Gastrocnemius medialis (tissue), 4 donors: Measurements from ENCODE around the gene NOP9. TPM values are rescaled to one million over a fixed set of nuclear protein-coding genes. Genes with fewer than 3 reads are reported as not detected.
A peak's percentile ranks its signal among the peaks of the same experiment; 100 is the strongest.

Experiments used
- ATAC-seq, 2 donors: fragments of 150-250 bp; one replicate each; pipeline ENCODE4 v1.9.1; 2016
- DNase-seq, 2 donors: peaks; one replicate each; pipeline ENCODE4 v3.0.0-alpha.2; 2019
- H3K27ac ChIP-seq, 4 donors: fragments of 200-600 bp; sonication (generic); 1 replicate in 1 of 4; 2 replicates in 3 of 4; pipeline ENCODE4 v1.5.1; 2016 to 2018; ENCODE audit warnings: mild to moderate bottlenecking in 2 of 4, moderate library complexity in 1 of 4
- H3K27me3 ChIP-seq, 3 donors: fragments of 200-600 bp; sonication (generic) in 2 of 3; 1 replicate in 1 of 3; 2 replicates in 2 of 3; pipeline versions ENCODE4 v1.5.1 to v1.6.0; 2016 to 2019; ENCODE audit warnings: mild to moderate bottlenecking in 1 of 3, moderate library complexity in 1 of 3
- H3K36me3 ChIP-seq, 2 donors: fragments of 200-600 bp; sonication (generic) in 1 of 2; one replicate each; pipeline ENCODE4 v1.5.1; 2017 to 2018
- H3K4me1 ChIP-seq, 2 donors: fragments of 200-600 bp; sonication (generic) in 1 of 2; one replicate each; pipeline ENCODE4 v1.5.1; 2016 to 2017; ENCODE audit warnings: mild to moderate bottlenecking in 2 of 2
- H3K4me3 ChIP-seq, 4 donors: fragments of 200-600 bp; sonication (generic) in 3 of 4; 1 replicate in 1 of 4; 2 replicates in 3 of 4; pipeline ENCODE4 v1.5.1; 2016 to 2019; ENCODE audit warnings: mild to moderate bottlenecking in 2 of 4
- H3K9me3 ChIP-seq, 3 donors: fragments of 200-600 bp; sonication (generic) in 2 of 3; 1 replicate in 1 of 3; 2 replicates in 2 of 3; pipeline ENCODE4 v1.5.1; 2016 to 2019
- POLR2A ChIP-seq, 2 donors: fragments of 450-650 bp; IDR thresholded peaks; one replicate each; pipeline ENCODE4 v1.6.1; 2017; ENCODE audit warnings: antibody characterized with exemption in 2 of 2, mild to moderate bottlenecking in 2 of 2, moderate library complexity in 2 of 2
- in situ Hi-C, 4 donors: fragments of 200-750 bp; cut with MboI; loops; one replicate each; pipeline versions ENCODE4 v1.15.0 to v1.8.0; 2017; ENCODE audit warnings: low sequenced_read_pairs in 4 of 4
- intact Hi-C: fragments of 100-400 bp; cut with DNase I; formaldehyde crosslinking; loops from one replicate; pipeline ENCODE4 v1.15.1; 2023; ENCODE audit warnings: low total_unique reads
- total RNA-seq, 4 donors: library from RNA; depleted of rRNA; stranded (reverse); fragments of >200 nt; gene quantifications; one replicate each; pipeline versions ENCODE4 v1.1.0 to v1.2.3, GENCODE V29; 2016
- TF ChIP-seq, protein P1 (sequence below), 5 experiments: fragments of 450-650 bp in 3 of 5; fragments of 200-600 bp in 2 of 5; sonication (generic) in 2 of 5; IDR thresholded peaks in 4 of 5; conservative IDR thresholded peaks in 1 of 5; 1 replicate in 4 of 5; 2 replicates in 1 of 5; pipeline ENCODE4 v1.5.1; 2016 to 2019; ENCODE audit warnings: antibody characterized with exemption in 5 of 5, mild to moderate bottlenecking in 3 of 5, moderate library complexity in 3 of 5

Gene NOP9
- total RNA-seq, 4 donors from 2014 or later, result 27.2 to 43.5 (median 32.2) TPM

DNA sequence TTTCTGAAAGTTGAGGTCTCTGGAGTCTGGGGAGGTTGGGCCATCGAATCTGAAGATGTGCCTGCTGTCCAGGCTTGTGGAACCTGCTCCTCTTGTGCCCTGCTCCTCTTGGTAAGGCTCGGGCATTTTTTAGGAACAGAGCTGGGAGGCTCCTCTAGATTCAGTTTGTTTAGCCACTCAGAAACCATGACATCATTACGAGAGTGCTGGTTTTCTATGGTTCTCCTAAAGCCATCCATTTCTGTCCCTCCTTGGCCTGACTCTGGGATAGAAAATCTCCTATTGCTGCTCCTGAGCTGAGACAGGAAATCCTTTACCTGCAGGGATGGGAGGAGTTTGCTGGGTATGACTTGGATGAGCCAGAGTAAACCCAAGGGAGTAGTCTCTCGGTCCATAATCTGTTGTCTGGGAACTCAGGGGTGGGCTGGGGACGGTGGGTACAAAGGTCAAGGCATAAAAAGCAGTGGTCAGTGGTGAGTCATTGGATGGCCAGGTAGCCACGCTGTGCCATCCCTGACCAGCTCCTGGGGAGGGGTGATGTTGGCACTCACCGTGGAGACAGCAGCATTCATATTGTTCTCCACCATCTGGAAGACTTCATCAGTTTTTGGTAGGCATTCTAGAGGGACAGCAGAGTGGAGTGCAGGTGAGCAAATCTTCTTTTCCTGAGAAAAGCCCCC, 37.6 kb downstream of the NOP9 start:
- intact Hi-C loops, result no loop called here
- DNase-seq, result no peak
- Histone ChIP-seq H3K36me3 (no peaks in the 10 kb centered on the region), H3K9me3 (no peaks in the 10 kb centered on the region), H3K4me1 (peaks cover 6 to 21% of the 10 kb centered on the region in 2 donors), H3K27ac (no peak overlapping the region), H3K27me3 (peaks cover 19 to 57% (median 52%) of the 10 kb centered on the region in 3 donors), H3K4me3 (no peak overlapping the region)
- TF ChIP-seq, protein P1, sequence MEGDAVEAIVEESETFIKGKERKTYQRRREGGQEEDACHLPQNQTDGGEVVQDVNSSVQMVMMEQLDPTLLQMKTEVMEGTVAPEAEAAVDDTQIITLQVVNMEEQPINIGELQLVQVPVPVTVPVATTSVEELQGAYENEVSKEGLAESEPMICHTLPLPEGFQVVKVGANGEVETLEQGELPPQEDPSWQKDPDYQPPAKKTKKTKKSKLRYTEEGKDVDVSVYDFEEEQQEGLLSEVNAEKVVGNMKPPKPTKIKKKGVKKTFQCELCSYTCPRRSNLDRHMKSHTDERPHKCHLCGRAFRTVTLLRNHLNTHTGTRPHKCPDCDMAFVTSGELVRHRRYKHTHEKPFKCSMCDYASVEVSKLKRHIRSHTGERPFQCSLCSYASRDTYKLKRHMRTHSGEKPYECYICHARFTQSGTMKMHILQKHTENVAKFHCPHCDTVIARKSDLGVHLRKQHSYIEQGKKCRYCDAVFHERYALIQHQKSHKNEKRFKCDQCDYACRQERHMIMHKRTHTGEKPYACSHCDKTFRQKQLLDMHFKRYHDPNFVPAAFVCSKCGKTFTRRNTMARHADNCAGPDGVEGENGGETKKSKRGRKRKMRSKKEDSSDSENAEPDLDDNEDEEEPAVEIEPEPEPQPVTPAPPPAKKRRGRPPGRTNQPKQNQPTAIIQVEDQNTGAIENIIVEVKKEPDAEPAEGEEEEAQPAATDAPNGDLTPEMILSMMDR (IDR thresholded peaks at IDR 0.05 in 4 of 5, conservative IDR thresholded peaks at IDR 0.05 in 1 of 5), result no peak
- no peak for TF ChIP-seq POLR2A (IDR thresholded peaks at IDR 0.05)
- in situ Hi-C loops, result loop anchor here in 1 of 4 donors (10.0 kb wide), 1 partner anchor 98 kb away; no protein-coding TSS in a partner anchor
- no peak for ATAC-seq

DNA sequence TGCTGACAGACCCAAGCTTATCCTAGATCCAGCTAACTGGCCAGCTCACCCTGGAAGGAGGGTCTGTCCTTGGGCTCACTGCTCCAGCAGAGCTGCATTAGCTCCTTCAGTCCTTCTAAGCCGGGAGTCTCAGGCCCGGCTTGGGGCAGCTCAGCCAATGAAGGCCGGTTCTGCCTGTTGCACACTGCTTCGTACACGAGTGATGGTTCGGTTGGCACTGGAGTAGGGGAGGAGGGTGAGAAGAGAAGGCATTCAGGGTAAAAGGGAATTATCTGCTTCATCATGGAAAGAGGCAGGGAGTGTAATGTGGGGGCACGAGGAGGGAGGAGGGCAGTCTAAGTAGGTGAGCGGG, 38.1 kb downstream of the NOP9 start:
- H3K27me3 ChIP-seq, result peaks cover 14 to 52% (median 47%) of the 10 kb centered on the region in 3 donors
- no peaks in the 10 kb centered on the region for H3K9me3 ChIP-seq
- no peak overlapping the region for H3K4me3 ChIP-seq
- H3K27ac ChIP-seq, result no peak overlapping the region
- H3K4me1 ChIP-seq, result peaks cover under 1 to 16% of the 10 kb centered on the region in 2 donors
- H3K36me3 ChIP-seq, result no peaks in the 10 kb centered on the region
- ATAC-seq (no peak), DNase-seq (no peak)
- TF ChIP-seq POLR2A (IDR thresholded peaks at IDR 0.05), result no peak
- TF ChIP-seq, protein P1 (IDR thresholded peaks at IDR 0.05 in 4 of 5, conservative IDR thresholded peaks at IDR 0.05 in 1 of 5), result no peak
- intact Hi-C loops (no loop called here), in situ Hi-C loops (loop anchor here in 1 of 4 donors (10.0 kb wide), 1 partner anchor 97 kb away; no protein-coding TSS in a partner anchor)

DNA sequence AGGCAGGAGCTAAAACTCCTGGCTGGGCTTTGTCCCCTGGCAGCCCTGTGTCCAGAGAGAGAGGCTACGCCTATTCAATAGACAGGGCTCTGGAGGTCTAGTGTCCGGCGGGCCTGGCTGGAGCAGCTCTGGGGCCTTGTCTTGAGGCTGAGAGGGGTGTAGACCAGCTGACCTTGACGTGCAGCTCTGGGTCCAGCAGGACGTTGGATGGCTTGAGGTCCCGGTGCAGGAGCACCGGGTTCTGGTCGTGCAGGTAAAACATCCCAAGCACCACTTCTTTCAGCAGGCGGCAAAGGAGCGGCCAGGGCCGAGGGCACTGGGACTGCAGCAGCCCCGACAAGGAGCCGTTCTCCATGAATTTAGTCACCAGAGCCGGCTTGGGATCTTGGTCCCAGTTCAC, 39.2 kb downstream of the NOP9 start:
- H3K36me3 ChIP-seq, result no peaks in the 10 kb centered on the region
- peaks cover 12 to 43% (median 39%) of the 10 kb centered on the region in 3 donors for H3K27me3 ChIP-seq
- peak overlapping the region; percentile 33 to 54 (median 52) for H3K4me3 ChIP-seq
- ATAC-seq (no peak), DNase-seq (no peak)
- H3K9me3 ChIP-seq, result no peaks in the 10 kb centered on the region
- H3K4me1 ChIP-seq, result peaks cover 0 to 7% of the 10 kb centered on the region in 2 donors
- in situ Hi-C loops (loop anchor here in 1 of 4 donors (10.0 kb wide), 1 partner anchor 96 kb away; no protein-coding TSS in a partner anchor), intact Hi-C loops (no loop called here)
- H3K27ac ChIP-seq, result peak overlapping the region in 2 of 4 donors; percentile 59 to 62
- TF ChIP-seq, protein P1 (IDR thresholded peaks at IDR 0.05 in 4 of 5, conservative IDR thresholded peaks at IDR 0.05 in 1 of 5), result no peak
- no peak for TF ChIP-seq POLR2A (IDR thresholded peaks at IDR 0.05)

DNA sequence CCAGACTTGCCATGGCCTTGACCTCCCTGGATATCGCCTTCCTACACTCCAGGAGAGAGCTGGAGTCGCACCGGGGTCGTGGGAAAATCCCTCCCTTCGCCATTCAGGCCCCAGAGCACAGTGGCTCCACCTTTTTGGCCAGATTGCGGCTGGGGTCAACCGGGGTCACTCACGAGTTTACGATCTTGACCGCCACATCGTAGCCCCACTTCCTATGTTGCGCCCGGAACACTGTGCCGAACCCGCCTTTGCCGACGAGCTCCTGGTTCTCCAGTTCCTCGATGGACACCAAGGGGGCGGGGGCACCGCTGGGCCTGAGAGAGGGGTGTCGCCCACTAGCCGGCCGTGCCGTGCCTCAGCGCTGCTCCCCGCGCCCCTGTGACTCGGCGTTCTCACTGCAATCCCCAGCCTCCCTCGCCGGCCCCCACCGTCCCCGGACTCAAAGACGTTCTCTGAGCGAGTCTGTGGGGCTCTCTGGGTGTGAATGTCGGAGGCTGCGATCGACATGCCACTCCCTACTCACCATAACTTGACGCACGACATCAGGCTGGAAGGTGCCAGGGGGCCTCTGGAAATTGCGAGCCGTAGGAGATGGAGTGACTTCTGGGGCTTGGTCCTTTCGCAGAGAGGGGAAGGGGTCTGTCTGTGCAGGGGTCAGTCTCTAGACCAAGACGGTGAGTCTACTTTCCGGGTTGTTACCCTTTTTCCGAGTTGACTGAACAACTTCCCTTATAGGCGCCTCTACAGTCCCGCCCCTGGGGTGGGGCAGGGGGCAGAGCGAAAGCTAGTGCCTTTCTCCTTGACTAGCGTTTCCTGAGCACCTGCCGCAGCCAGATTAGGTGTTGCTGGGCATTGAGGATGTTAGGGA, 39.9 kb downstream of the NOP9 start, which contains the start of gene RIPK3:
TSS of gene RIPK3 (minus strand) at position 708 of the 868 bp plus-strand sequence. CDS start at position 543, 165 bp downstream.
- intact Hi-C loops (no loop called here), in situ Hi-C loops (loop anchor here in 1 of 4 donors (10.0 kb wide), 1 partner anchor 95 kb away; no protein-coding TSS in a partner anchor)
- TF ChIP-seq, protein P1 (IDR thresholded peaks at IDR 0.05 in 4 of 5, conservative IDR thresholded peaks at IDR 0.05 in 1 of 5), result no peak
- TF ChIP-seq POLR2A (IDR thresholded peaks at IDR 0.05), result no peak
- Histone ChIP-seq H3K9me3 (no peaks in the 10 kb centered on the region), H3K4me1 (peaks cover 0 to 2% of the 10 kb centered on the region in 2 donors), H3K27ac (peak within 1 kb of the TSS in 3 of 4 donors; percentile 43 to 62 (median 59)), H3K36me3 (no peaks in the 10 kb centered on the region), H3K27me3 (peaks cover 6 to 37% (median 32%) of the 10 kb centered on the region in 3 donors), H3K4me3 (peak within 1 kb of the TSS; percentile 33 to 54 (median 52))
- ATAC-seq, result no peak
- no peak for DNase-seq
